NOMO-1 (cell line): Measurements from ENCODE around the gene TMEM132A.

Experiments used
- DNase-seq, 2 experiments: peaks; one replicate each; lab custom pipeline; 2025; ENCODE audit not compliant: unreplicated experiment in 2 of 2; lab: John Stamatoyannopoulos, UW

Gene TMEM132A

GRCh38 chr11:60919320-60919719, 4.9 kb upstream of the TMEM132A start:
- peak; percentile 34 to 78 for DNase-seq

GRCh38 chr11:60919956-60920355, 4.3 kb upstream of the TMEM132A start:
- no peak for DNase-seq

- no peak for DNase-seq
These were observed 3.0 kb upstream of the TMEM132A start for GRCh38 chr11:60921259-60921658.

- no peak for DNase-seq
These were observed 2.4 kb upstream of the TMEM132A start for GRCh38 chr11:60921777-60922335.

GRCh38 chr11:60922906-60923305, 1.4 kb upstream of the TMEM132A start:
- no peak for DNase-seq

- no peak for DNase-seq
These were observed 934 bp upstream of the TMEM132A start for GRCh38 chr11:60923326-60923725.

GRCh38 chr11:60923800-60924109, 505 bp upstream of the TMEM132A start:
- DNase-seq, result no peak

- DNase-seq, result no peak
These were observed 920 bp downstream of the TMEM132A start for GRCh38 chr11:60924906-60925853.

GRCh38 chr11:60925868-60926267, 1.6 kb downstream of the TMEM132A start:
- no peak for DNase-seq

- DNase-seq, result no peak
These were observed 2.2 kb downstream of the TMEM132A start for GRCh38 chr11:60926500-60926899.

- no peak for DNase-seq
These were observed 2.9 kb downstream of the TMEM132A start for GRCh38 chr11:60927061-60927592.

- DNase-seq, result no peak
These were observed 3.3 kb downstream of the TMEM132A start for GRCh38 chr11:60927600-60927999.

- no peak for DNase-seq
These were observed 4.3 kb downstream of the TMEM132A start for GRCh38 chr11:60928563-60929001.

GRCh38 chr11:60929764-60930163, 5.5 kb downstream of the TMEM132A start:
- no peak for DNase-seq

GRCh38 chr11:60930394-60930793, 6.1 kb downstream of the TMEM132A start:
- DNase-seq, result no peak

- no peak for DNase-seq
These were observed 7.7 kb downstream of the TMEM132A start for GRCh38 chr11:60931917-60932316.

- peak in 1 of 2 experiments; percentile 6 for DNase-seq
These were observed 8.5 kb downstream of the TMEM132A start for GRCh38 chr11:60932605-60933356.

GRCh38 chr11:60933416-60934123, 9.3 kb downstream of the TMEM132A start:
- DNase-seq, result no peak

GRCh38 chr11:60934124-60934789, 10.0 kb downstream of the TMEM132A start:
- no peak for DNase-seq
